HepG2 (cell line): Measurements from ENCODE around the gene WDR59. TPM values are rescaled to one million over a fixed set of nuclear protein-coding genes. Genes with fewer than 3 reads are reported as not detected.

Experiments
- ADNP ChIP-seq: sonication (generic); formaldehyde crosslinking; IDR thresholded peaks from 2 replicates; pipeline ENCODE4 v1.4.0; 2020; ENCODE audit warnings: missing genetic modification reagents
- DRAP1 ChIP-seq: IDR thresholded peaks from 2 replicates; pipeline ENCODE4 v1.6.1; 2016; ENCODE audit warnings: missing genetic modification reagents, missing compliant biosample characterization
- E2F1 ChIP-seq: sonication (generic); formaldehyde crosslinking; IDR thresholded peaks from 2 replicates; pipeline ENCODE4 v1.5.0; 2020; ENCODE audit warnings: missing genetic modification reagents
- FOXK2 ChIP-seq: fragments of 450-650 bp; IDR thresholded peaks from 2 replicates; pipeline ENCODE4 v1.6.1; 2016
- FUBP1 ChIP-seq: sonication (generic); formaldehyde crosslinking; IDR thresholded peaks from 2 replicates; pipeline ENCODE4 v1.5.1; 2020; ENCODE audit warnings: missing genetic modification reagents, mild to moderate bottlenecking, borderline replicate concordance
- GZF1 ChIP-seq: sonication (generic); formaldehyde crosslinking; IDR thresholded peaks from 2 replicates; pipeline ENCODE4 v1.5.1; 2020; ENCODE audit warnings: mild to moderate bottlenecking, missing genetic modification reagents
- KDM2A ChIP-seq: sonication (generic); formaldehyde crosslinking; IDR thresholded peaks from 2 replicates; pipeline ENCODE4 v1.4.0; 2020; ENCODE audit warnings: low read depth, missing genetic modification reagents, borderline replicate concordance
- MTERF4 ChIP-seq: sonication (generic); formaldehyde crosslinking; IDR thresholded peaks from 2 replicates; pipeline ENCODE4 v1.8.0; 2023; ENCODE audit warnings: mild to moderate bottlenecking, missing genetic modification reagents
- MXD3 ChIP-seq: IDR thresholded peaks from 2 replicates; pipeline ENCODE4 v1.6.1; 2016; ENCODE audit warnings: mild to moderate bottlenecking, missing biosample characterization, missing genetic modification reagents
- NR2F6 ChIP-seq, 2 experiments: IDR thresholded peaks; 2 replicates each; pipeline ENCODE4 v1.6.1; 2016; ENCODE audit warnings: antibody characterized with exemption in 1 of 2, mild to moderate bottlenecking in 1 of 2
- PCBP2 ChIP-seq: fragments of 200-400 bp; formaldehyde crosslinking; optimal IDR thresholded peaks from 2 replicates; pipeline ENCODE3; 2018; ENCODE audit warnings: low read length, low read depth; ENCODE audit not compliant: poor library complexity, severe bottlenecking
- PHF8 ChIP-seq: sonication (generic); formaldehyde crosslinking; IDR thresholded peaks from 2 replicates; pipeline ENCODE4 v1.5.0; 2020; ENCODE audit warnings: missing genetic modification reagents
- UBTF ChIP-seq: sonication (generic); formaldehyde crosslinking; IDR thresholded peaks from 2 replicates; pipeline ENCODE4 v1.4.0; 2020; ENCODE audit warnings: mild to moderate bottlenecking, missing genetic modification reagents
- ZNF160 ChIP-seq: sonication (generic); formaldehyde crosslinking; IDR thresholded peaks from 2 replicates; pipeline ENCODE4 v1.8.0; 2022; ENCODE audit warnings: mild to moderate bottlenecking, inconsistent platforms, missing genetic modification reagents
- ZNF18 ChIP-seq: sonication (generic); formaldehyde crosslinking; IDR thresholded peaks from 2 replicates; pipeline ENCODE4 v1.8.0; 2022; ENCODE audit warnings: mild to moderate bottlenecking, missing genetic modification reagents; ENCODE audit not compliant: insufficient replicate concordance
- ZNF510 ChIP-seq: sonication (generic); formaldehyde crosslinking; IDR thresholded peaks from 2 replicates; pipeline ENCODE4 v1.4.0; 2020; ENCODE audit warnings: low read depth, mild to moderate bottlenecking, missing genetic modification reagents
- ZNF709 ChIP-seq: sonication (generic); formaldehyde crosslinking; IDR thresholded peaks from 2 replicates; pipeline ENCODE4 v1.5.0; 2020; ENCODE audit warnings: mild to moderate bottlenecking, missing genetic modification reagents
- ZNF83 ChIP-seq: sonication (generic); formaldehyde crosslinking; IDR thresholded peaks from 2 replicates; pipeline ENCODE4 v1.4.0; 2020; ENCODE audit warnings: missing genetic modification reagents, mild to moderate bottlenecking, borderline replicate concordance
- ZSCAN29 ChIP-seq: sonication (generic); formaldehyde crosslinking; conservative IDR thresholded peaks from 2 replicates; pipeline ENCODE4 v1.4.0; 2020; ENCODE audit warnings: mild to moderate bottlenecking, missing genetic modification reagents
- polyA plus RNA-seq, 8 experiments: library from polyadenylated mRNA; depleted of rRNA in 3 of 8; stranded (reverse) in 7 of 8; unstranded in 1 of 8; fragments of >200 nt; fragmentation: Illumina TruSeq in 4 of 8; extraction: Trizol in 4 of 8; gene quantifications; 2 replicates each; pipeline versions ENCODE4 v1.2.1 to v1.2.3, GENCODE V29; 2011 to 2016; ENCODE audit warnings: low read depth in 4 of 8, missing spikeins in 1 of 8, mixed read lengths in 1 of 8; ENCODE audit not compliant: insufficient read depth in 1 of 8
- total RNA-seq, 5 experiments: library from RNA; depleted of rRNA; stranded (reverse); fragments of >200 nt; fragmentation: Illumina TruSeq; extraction: Trizol; gene quantifications; 2 replicates each; pipeline ENCODE4 v1.2.3, GENCODE V29; 2016; ENCODE audit warnings: low read depth in 1 of 5

Gene WDR59
- total and polyA plus RNA-seq, 2 of the 13 experiments (the other 11 are each of a cell fraction or from before 2014, with no cell fraction given), result 65.2 to 306 TPM

GRCh38 chr16:74999609-75000480, 14.9 kb upstream of the WDR59 start (continued):
- no peak for TF ChIP-seq ZNF18 (CRISPR knock-in tag)
- TF ChIP-seq FOXK2, result no peak
- peak; percentile 73; the same call in 1 of the 2 replicates for TF ChIP-seq MTERF4 (CRISPR knock-in tag)
- 0 out of 2 replicates have a peak, but pooled peaks have one; percentile 38 for TF ChIP-seq ZNF160
- 0 out of 2 replicates have a peak, but pooled peaks have one; percentile 15 for TF ChIP-seq GZF1 (CRISPR knock-in tag)
- peak; percentile 16; the same call in 1 of the 2 replicates for TF ChIP-seq KDM2A (CRISPR knock-in tag)
- no peak for TF ChIP-seq ADNP (CRISPR knock-in tag)
- no peak for TF ChIP-seq MXD3
- TF ChIP-seq ZSCAN29 (CRISPR knock-in tag), result peak; percentile 37; the same call in 1 of the 2 replicates
- 0 out of 2 replicates have a peak, but pooled peaks have one; percentile 52 for TF ChIP-seq ZNF709 (CRISPR knock-in tag)
- no peak for TF ChIP-seq NR2F6 (IDR thresholded peaks at IDR 0.05)
- no peak for TF ChIP-seq NR2F6 (CRISPR knock-in tag; IDR thresholded peaks at IDR 0.05)
- 0 out of 2 replicates have a peak, but pooled peaks have one; percentile 83 for TF ChIP-seq ZNF510
- peak; percentile 57; the same call in 1 of the 2 replicates for TF ChIP-seq PHF8 (CRISPR knock-in tag)
- no peak for TF ChIP-seq FUBP1 (CRISPR knock-in tag)
- no peak for TF ChIP-seq DRAP1 (CRISPR knock-in tag)
- no peak for TF ChIP-seq PCBP2
- no peak for TF ChIP-seq ZNF83 (CRISPR knock-in tag)
- peak; percentile 43; the same call in 1 of the 2 replicates for TF ChIP-seq E2F1 (CRISPR knock-in tag)
- peak; percentile 73 for TF ChIP-seq UBTF (CRISPR knock-in tag)
